GM18867 (cell line): ENCODE results near the gene BAZ2B.
"Not testable (repeated sequence)": the region's sequence is repeated elsewhere in the genome, so short reads cannot be mapped to it uniquely, and the experiment has no call there.

Experiments
- ATAC-seq: cut with Tn5 transposase; IDR thresholded peaks from one replicate; pipeline ENCODE4 v1.9.1; 2021; ENCODE audit warnings: mild to moderate bottlenecking, moderate library complexity; ENCODE audit not compliant: unreplicated experiment

BAZ2B gene, protein sequence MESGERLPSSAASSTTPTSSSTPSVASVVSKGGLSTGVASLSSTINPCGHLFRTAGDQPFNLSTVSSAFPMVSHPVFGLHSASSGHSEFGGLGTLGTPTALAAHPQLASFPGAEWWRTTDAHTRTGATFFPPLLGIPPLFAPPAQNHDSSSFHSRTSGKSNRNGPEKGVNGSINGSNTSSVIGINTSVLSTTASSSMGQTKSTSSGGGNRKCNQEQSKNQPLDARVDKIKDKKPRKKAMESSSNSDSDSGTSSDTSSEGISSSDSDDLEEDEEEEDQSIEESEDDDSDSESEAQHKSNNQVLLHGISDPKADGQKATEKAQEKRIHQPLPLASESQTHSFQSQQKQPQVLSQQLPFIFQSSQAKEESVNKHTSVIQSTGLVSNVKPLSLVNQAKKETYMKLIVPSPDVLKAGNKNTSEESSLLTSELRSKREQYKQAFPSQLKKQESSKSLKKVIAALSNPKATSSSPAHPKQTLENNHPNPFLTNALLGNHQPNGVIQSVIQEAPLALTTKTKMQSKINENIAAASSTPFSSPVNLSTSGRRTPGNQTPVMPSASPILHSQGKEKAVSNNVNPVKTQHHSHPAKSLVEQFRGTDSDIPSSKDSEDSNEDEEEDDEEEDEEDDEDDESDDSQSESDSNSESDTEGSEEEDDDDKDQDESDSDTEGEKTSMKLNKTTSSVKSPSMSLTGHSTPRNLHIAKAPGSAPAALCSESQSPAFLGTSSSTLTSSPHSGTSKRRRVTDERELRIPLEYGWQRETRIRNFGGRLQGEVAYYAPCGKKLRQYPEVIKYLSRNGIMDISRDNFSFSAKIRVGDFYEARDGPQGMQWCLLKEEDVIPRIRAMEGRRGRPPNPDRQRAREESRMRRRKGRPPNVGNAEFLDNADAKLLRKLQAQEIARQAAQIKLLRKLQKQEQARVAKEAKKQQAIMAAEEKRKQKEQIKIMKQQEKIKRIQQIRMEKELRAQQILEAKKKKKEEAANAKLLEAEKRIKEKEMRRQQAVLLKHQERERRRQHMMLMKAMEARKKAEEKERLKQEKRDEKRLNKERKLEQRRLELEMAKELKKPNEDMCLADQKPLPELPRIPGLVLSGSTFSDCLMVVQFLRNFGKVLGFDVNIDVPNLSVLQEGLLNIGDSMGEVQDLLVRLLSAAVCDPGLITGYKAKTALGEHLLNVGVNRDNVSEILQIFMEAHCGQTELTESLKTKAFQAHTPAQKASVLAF (N-terminal part only)

GRCh38 chr2:159616286-159616701 lies at the start of gene BAZ2B:
Gene BAZ2B (minus strand): TSS chr2:159616548. CDS start chr2:159478719, 137,829 bp downstream.
- ATAC-seq, result peak; percentile 35

DNA sequence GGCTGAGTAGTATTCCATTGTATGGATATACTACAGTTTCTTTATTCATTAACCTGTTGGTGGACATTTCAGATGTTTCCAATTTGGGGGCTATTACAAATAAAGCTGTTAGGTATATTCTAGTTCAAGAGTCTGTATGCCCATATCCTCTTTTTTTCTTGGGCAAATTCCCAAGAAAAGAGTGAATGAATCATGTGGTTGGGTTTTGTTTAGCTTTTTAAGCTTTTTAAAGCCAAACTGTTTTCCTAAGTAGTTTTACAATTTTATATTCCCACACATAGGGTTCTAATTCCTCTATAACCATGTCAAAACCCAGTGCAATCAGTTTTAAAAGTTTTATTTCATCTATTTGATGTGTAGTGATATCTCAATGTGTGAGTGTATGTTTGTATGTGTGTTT lies 44.9 kb upstream of the BAZ2B start:
- ATAC-seq, result no peak

DNA sequence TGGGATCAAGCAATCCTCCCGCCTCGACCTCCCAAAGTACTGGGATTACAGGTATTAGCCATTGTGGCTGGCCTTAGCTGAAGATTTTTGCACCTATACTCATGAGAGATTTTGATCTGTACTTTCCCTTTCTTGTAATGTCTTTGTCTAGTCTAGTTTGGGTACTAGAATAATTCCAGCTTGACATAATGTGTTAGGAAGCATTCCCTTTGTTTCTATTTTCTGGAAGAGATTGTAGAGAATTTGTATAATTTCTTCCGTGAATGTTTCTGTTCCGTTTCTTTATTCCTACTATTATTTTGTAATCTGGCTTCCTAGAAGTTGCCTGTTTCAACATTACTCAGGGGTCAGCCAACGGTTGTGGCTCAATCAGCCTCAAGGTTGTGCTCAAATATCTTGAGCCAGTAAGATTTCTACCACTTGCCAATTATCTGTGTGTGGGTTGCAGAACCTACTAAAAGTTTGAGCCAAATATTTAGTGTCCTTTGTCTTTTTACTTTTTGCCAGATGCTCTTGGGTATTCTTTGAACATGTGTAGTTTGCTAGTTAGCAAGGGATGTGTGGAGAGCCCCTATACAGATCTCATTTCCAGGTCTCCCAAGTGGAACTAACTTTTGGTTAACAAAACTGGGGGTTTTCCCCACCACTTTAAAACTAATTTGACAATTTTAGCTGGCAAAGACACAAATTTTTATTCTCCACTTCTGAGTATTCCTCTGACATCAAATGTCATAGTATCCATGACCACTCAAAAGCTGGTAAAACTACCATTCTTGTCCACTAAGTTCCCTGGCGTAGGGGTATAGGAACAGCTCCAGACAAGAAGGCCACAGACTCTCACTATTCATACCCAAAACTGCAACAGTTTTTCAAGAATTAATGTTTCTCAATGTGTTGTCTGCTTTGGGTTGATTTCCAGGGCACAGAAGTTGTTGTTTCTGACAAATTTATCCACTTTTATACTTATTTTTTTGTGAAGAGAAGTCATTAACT lies 42.8 kb upstream of the BAZ2B start:
- no peak for ATAC-seq

GRCh38 chr2:159653962-159654361 lies 37.6 kb upstream of the BAZ2B start:
- no peak for ATAC-seq

GRCh38 chr2:159651884-159652283 lies 35.5 kb upstream of the BAZ2B start:
- ATAC-seq, result no peak

DNA sequence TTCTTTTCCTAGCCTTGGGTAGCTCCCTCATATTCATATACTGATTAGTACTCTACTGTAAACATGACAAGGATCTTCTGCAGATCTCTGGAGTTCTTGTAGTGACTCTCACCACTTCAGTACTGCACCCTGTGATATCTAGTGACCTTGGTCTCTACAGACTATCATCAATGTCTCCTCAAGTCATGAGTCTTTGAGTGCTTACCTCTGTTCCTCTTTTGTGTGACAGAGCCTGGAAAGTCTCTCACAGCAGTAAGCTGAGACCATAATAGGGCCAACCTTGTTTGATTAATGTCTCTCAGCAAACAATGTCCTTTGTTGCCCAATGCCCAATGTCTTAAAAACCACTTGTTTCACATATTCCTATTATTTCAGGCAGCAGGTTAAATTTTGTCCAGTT lies 34.2 kb upstream of the BAZ2B start:
- no peak for ATAC-seq

- ATAC-seq, result no peak
These were observed 32.3 kb upstream of the BAZ2B start for GRCh38 chr2:159648643-159649042.

DNA sequence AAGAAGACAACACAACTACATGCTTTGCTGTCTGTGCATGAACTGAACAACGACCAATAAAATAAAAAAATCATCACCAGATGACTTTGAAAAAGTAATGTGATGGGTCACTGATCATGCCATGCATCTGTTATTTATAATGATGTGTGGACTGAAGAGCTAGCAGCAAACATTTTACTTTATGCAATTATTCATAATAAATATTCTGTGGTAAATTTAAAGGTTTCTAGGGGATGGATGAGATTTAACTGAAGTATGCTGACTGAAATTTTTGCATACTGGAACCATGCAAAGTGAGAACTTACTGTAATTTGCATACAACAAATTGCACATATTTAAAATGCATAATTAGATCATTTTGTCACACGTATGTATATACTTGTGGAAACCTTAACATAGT lies 31.3 kb upstream of the BAZ2B start:
- ATAC-seq, result no peak

DNA sequence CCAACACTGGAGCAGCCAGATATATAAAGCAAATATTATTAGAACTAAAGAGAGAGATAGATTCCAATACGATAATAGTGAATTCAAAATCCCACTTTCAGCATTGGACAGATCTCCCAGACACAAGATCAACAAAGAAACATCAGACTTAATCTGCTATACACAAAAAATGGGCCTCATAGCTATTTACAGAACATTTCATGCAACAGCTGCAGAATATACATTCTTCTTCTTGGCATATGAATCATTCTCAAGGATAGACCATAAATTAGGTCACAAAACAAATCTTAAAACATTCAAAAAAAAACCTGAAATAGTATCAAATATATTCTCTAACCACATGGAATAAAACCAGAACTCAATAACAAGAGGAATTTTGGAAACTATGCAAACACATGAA lies 23.8 kb upstream of the BAZ2B start:
- ATAC-seq, result no peak

- no peak for ATAC-seq
These were observed 23.4 kb upstream of the BAZ2B start for GRCh38 chr2:159639712-159640111.

DNA sequence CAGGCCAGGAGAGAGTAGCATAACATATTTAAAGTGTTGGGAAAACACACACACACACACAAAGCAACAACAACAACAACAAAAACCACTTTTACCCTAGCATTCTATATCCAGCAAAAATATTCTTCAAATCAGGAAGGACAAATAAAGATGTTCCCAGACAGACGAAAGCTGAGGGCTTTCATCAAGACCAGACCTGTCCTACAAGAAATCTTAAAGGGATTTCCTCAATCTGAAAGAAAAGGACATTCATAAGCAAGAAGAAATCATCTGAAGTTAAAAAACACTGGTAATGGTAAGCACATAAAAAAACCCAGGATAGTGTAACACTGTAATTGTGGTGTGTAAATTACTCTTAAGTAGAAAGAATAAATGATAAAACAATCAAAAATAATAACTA lies 22.7 kb upstream of the BAZ2B start:
- no peak for ATAC-seq

DNA sequence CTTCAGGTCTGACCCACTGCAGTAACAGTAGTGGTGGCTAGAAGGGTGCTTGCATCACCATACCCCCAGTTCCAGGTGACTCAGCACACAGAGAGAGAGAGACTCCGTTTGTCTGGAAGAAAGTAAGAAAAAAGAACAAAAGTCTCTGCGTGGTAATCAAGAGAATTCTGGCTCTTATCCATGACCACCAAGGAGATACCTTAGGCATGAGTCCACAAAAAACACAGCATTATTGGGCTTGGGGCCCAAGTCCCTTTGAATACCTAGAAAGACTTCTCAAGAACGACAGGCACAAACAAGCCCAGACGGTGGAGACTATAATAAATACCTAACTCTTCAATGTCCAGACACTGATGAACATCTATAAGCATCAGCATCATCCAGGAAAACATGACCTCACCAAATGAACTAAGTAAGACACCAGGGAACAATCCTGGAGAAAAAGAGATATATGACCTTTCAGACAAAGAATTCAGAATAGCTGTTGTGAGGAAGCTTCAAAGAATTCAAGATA lies 21.7 kb upstream of the BAZ2B start:
- ATAC-seq, result no peak

DNA sequence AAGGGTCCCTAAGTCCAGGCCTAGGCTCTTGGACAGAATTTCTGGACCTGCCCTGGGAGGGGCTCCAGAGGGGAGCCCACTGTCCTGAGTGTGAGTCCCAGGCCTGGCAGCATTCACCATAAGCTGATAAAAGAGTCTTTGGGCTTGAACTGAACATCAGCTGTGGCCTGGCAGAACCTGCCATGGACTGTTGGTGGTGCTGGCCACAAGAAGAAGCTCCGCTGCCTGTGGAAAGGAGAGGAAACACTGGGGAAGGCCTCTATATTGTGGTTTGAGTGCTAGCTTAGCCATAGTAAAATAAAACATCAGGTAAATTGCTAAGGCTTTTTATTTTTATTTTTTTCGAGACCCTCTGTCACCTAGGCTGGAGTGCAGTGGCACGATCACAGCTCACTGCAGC lies 20.9 kb upstream of the BAZ2B start:
- ATAC-seq, result no peak

GRCh38 chr2:159635006-159635789 lies 18.9 kb upstream of the BAZ2B start:
- no peak for ATAC-seq

DNA sequence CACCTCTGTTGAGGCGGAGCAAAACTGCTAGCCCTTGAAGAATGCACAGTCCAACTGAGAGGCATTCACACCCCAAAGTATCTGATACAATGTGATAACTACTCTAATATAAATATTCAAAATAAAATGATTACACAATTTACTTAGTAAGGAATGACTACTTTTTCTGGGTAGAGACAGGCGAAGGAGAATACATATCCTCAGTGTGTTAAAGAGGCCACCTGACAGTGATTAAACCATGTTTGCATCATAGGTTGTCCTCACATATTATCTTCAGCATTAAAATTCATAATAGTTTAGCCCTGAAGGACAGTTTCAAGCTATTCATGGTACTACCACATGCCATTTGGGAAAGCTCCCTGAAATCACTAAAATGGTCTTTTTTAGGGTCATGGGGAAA lies 16.9 kb upstream of the BAZ2B start:
- ATAC-seq, result no peak

GRCh38 chr2:159625628-159626027 lies 9.3 kb upstream of the BAZ2B start:
- ATAC-seq, result not testable (repeated sequence)

DNA sequence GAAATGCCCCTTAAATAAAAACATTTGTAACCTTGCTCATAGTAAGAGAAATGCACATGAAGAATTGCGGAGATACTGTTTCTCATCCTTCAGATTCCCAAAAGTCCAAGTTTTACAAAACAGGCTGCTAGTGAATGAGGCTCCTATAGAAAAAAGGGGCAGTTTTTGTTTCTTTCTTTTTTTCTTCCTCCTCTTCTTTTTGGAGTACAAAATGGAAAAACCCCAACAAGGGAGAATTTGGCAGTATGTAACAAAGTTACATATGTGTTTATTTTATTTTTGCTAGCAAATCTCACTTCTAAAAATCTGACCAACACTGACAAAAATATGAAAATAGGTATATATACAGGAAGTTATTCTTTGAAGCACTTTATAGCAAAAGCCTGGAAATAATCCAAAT lies 7.1 kb upstream of the BAZ2B start:
- no peak for ATAC-seq

- no peak for ATAC-seq
These were observed 6.6 kb upstream of the BAZ2B start for GRCh38 chr2:159622966-159623365.

DNA sequence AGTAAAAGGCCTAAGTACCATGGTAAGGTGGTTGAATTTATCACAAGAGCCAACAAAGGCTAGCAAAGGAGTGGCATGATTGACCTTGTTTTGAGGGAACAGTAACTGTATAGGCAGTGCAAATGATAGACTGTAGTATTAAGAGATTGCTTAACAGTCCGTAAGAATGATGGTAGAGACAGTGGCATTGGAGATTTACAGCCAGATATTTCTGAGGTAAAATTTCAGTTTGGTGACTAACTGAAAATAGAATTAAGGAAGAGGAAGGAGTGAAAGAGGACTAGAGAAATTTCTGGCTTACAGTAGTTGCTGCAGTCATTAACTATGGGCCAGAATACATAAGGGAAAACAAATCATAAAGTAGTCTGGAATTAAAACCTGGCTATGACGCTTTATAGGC lies 4.4 kb upstream of the BAZ2B start:
- ATAC-seq, result no peak
